Body of pancreas (tissue), 4 donors: ENCODE measurements around the gene FA2H. TPM values are rescaled to one million over a fixed set of nuclear protein-coding genes. Genes with fewer than 3 reads are reported as not detected.

Experiments used
- ATAC-seq: fragments of 150-250 bp; one replicate; pipeline ENCODE4 v1.9.1; 2016
- DNase-seq, 4 donors: peaks; one replicate each; pipeline ENCODE4 v3.0.0-alpha.2; 2019
- H3K27ac ChIP-seq, 4 donors: fragments of 200-600 bp; sonication (generic); 1 replicate in 3 of 4; 2 replicates in 1 of 4; pipeline versions ENCODE4 v1.5.1 to v1.6.1; 2016 to 2019; ENCODE audit warnings: mild to moderate bottlenecking in 1 of 4, mixed read lengths in 1 of 4, moderate library complexity in 1 of 4
- H3K27me3 ChIP-seq, 2 donors: fragments of 200-600 bp; sonication (generic); one replicate each; pipeline ENCODE4 v1.6.0; 2016; ENCODE audit warnings: mild to moderate bottlenecking in 1 of 2
- H3K36me3 ChIP-seq, 2 donors: fragments of 200-600 bp; sonication (generic); replicated peaks in 1 of 2; 2 replicates each; pipeline ENCODE4 v1.5.1; 2016; ENCODE audit warnings: low read depth in 2 of 2; ENCODE audit not compliant: insufficient read depth in 1 of 2
- H3K4me1 ChIP-seq: fragments of 200-600 bp; sonication (generic); one replicate; pipeline ENCODE4 v1.6.0; 2016
- H3K4me3 ChIP-seq, 2 donors: fragments of 200-600 bp; sonication (generic); 1 replicate in 1 of 2; 2 replicates in 1 of 2; pipeline ENCODE4 v1.5.1; 2016 to 2019
- H3K9me3 ChIP-seq, 3 donors: fragments of 200-600 bp; sonication (generic); 1 replicate in 2 of 3; 2 replicates in 1 of 3; pipeline ENCODE4 v1.5.1; 2016
- POLR2A ChIP-seq, 3 donors: fragments of 450-650 bp; IDR thresholded peaks; one replicate each; pipeline ENCODE4 v1.6.1; 2016; ENCODE audit warnings: antibody characterized with exemption in 3 of 3, mild to moderate bottlenecking in 2 of 3
- WGBS, 2 donors: methylation state at CpG; one replicate each; pipeline ENCODE4 v1.1.5; 2017; 5-methylcytosine and 5-hydroxymethylcytosine counted together
- intact Hi-C: fragments of 100-400 bp; cut with DNase I; formaldehyde crosslinking; loops from one replicate; pipeline ENCODE4 v1.15.1; 2023
- total RNA-seq, 2 donors: library from RNA; depleted of rRNA; stranded (reverse); fragments of >200 nt; gene quantifications; one replicate each; pipeline ENCODE4 v1.1.0, GENCODE V29; 2016
- TF ChIP-seq, protein P1 (sequence below), 7 experiments: fragments of 450-650 bp in 4 of 7; fragments of 200-600 bp in 3 of 7; sonication (generic) in 3 of 7; IDR thresholded peaks; one replicate each; pipeline ENCODE4 v1.5.1; 2016 to 2019; ENCODE audit warnings: antibody characterized with exemption in 7 of 7

The FA2H gene
- total RNA-seq, 2 donors from 2014 or later: 3.3 to 5.4 TPM

- TF ChIP-seq, protein P1, sequence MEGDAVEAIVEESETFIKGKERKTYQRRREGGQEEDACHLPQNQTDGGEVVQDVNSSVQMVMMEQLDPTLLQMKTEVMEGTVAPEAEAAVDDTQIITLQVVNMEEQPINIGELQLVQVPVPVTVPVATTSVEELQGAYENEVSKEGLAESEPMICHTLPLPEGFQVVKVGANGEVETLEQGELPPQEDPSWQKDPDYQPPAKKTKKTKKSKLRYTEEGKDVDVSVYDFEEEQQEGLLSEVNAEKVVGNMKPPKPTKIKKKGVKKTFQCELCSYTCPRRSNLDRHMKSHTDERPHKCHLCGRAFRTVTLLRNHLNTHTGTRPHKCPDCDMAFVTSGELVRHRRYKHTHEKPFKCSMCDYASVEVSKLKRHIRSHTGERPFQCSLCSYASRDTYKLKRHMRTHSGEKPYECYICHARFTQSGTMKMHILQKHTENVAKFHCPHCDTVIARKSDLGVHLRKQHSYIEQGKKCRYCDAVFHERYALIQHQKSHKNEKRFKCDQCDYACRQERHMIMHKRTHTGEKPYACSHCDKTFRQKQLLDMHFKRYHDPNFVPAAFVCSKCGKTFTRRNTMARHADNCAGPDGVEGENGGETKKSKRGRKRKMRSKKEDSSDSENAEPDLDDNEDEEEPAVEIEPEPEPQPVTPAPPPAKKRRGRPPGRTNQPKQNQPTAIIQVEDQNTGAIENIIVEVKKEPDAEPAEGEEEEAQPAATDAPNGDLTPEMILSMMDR (IDR thresholded peaks at IDR 0.05): no peak
- TF ChIP-seq POLR2A (IDR thresholded peaks at IDR 0.05): no peak
- intact Hi-C loops: no loop called here
- H3K36me3 ChIP-seq: no peaks in the 10 kb centered on the region
- WGBS, 2 donors: 88 to 90% methylated on average over 5 of the region's 5 CpGs
- H3K4me1 ChIP-seq: no peaks in the 10 kb centered on the region
- H3K4me3 ChIP-seq: no peak overlapping the region
- ATAC-seq (no peak), DNase-seq (no peak)
- H3K9me3 ChIP-seq: no peaks in the 10 kb centered on the region
- H3K27ac ChIP-seq: no peak overlapping the region
- H3K27me3 ChIP-seq: no peaks in the 10 kb centered on the region
These were observed 54.0 kb downstream of the FA2H start for GRCh38 chr16:74720579-74720978.

- TF ChIP-seq, protein P1 (IDR thresholded peaks at IDR 0.05): no peak
- no peak overlapping the region for H3K4me3 ChIP-seq
- H3K9me3 ChIP-seq: no peaks in the 10 kb centered on the region
- intact Hi-C loops: no loop called here
- no peaks in the 10 kb centered on the region for H3K27me3 ChIP-seq
- H3K36me3 ChIP-seq: no peaks in the 10 kb centered on the region
- H3K27ac ChIP-seq: no peak overlapping the region
- no peaks in the 10 kb centered on the region for H3K4me1 ChIP-seq
- no peak for ATAC-seq
- WGBS, 2 donors: 85 to 88% methylated on average over 7 to 27 of the region's 27 CpGs
- no peak for DNase-seq
These were observed 55.6 kb downstream of the FA2H start for GRCh38 chr16:74718741-74719610.

DNA sequence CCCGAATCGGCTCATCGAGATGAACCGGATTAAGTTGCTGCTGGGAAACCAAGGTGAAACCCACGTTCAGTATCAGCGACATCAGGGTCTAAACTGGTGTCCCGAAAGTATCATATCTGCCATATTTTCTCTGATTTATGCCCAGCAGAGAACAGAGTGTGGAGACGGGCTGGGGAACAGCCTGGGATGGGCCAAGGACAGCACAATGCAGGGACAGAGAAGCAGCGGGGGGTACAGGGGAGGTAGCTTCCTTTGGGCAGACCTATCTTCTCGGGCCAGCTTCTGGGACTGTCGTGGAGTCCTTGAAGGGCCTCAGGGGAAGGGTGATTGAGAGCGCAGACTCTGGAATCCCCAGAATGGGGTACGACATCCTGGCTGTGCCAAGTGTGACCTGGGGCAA, 56.5 kb downstream of the FA2H start:
- DNase-seq: no peak
- Histone ChIP-seq H3K4me3 (no peak overlapping the region), H3K27ac (no peak overlapping the region), H3K4me1 (no peaks in the 10 kb centered on the region), H3K9me3 (no peaks in the 10 kb centered on the region), H3K36me3 (no peaks in the 10 kb centered on the region), H3K27me3 (no peaks in the 10 kb centered on the region)
- WGBS, 2 donors: 91 to 98% methylated on average over 12 to 13 of the region's 13 CpGs
- TF ChIP-seq, protein P1 (IDR thresholded peaks at IDR 0.05): no peak
- no peak for TF ChIP-seq POLR2A (IDR thresholded peaks at IDR 0.05)
- ATAC-seq: no peak
- intact Hi-C loops: no loop called here

DNA sequence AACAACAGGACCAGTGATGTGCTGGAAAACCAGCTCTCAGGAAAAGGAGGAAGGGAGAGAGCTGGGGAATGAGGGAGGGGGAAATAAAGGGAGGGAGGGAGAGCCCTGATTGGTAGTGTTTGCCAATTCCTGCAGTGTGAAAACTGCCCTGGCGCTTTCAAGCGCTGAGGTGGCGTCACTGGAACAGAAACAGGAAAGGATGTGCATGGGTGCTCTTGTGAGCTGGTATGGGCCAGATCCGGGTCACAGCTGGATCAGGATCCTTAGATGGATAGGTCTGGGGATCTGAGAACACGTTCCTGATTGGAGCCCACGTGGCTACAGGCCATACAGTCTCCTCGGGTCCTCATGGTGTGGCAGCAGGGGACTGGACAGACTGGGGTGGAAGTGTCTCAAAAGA, 57.3 kb downstream of the FA2H start:
- H3K36me3 ChIP-seq: no peaks in the 10 kb centered on the region
- H3K4me3 ChIP-seq: no peak overlapping the region
- 87 to 91% methylated on average over 6 to 7 of the region's 7 CpGs for WGBS, 2 donors
- TF ChIP-seq, protein P1 (IDR thresholded peaks at IDR 0.05): no peak
- TF ChIP-seq POLR2A (IDR thresholded peaks at IDR 0.05): no peak
- no peak overlapping the region for H3K27ac ChIP-seq
- no peaks in the 10 kb centered on the region for H3K9me3 ChIP-seq
- ATAC-seq (no peak), DNase-seq (no peak)
- intact Hi-C loops: no loop called here
- H3K27me3 ChIP-seq: no peaks in the 10 kb centered on the region
- no peaks in the 10 kb centered on the region for H3K4me1 ChIP-seq

DNA sequence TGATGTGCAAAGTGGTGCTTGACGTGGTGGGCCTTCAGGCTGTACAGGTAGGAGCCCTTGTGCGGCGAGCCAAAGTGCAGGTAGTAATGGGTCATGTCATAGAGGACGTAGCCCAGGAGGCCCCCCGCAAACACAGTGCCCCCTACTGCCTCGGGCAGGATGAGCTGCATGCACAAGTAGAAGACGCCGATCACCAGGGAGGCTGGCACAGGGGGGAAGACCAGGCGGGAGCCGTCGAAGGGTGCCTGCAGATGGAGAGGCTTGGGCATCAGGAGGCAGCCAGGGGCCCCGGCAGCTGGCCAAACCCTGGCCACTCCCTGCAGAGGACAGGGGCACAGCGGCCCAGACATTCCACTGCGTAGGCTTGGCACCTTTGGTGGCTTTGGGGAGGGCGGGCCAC, 58.3 kb downstream of the FA2H start:
- TF ChIP-seq, protein P1 (IDR thresholded peaks at IDR 0.05): no peak
- no peak for TF ChIP-seq POLR2A (IDR thresholded peaks at IDR 0.05)
- Histone ChIP-seq H3K27me3 (no peaks in the 10 kb centered on the region), H3K4me1 (no peaks in the 10 kb centered on the region), H3K9me3 (no peaks in the 10 kb centered on the region), H3K27ac (no peak overlapping the region), H3K4me3 (no peak overlapping the region), H3K36me3 (no peaks in the 10 kb centered on the region)
- no peak for DNase-seq
- 85 to 86% methylated on average over 12 to 15 of the region's 15 CpGs for WGBS, 2 donors
- no peak for ATAC-seq
- intact Hi-C loops: no loop called here
